Smooth muscle cell (in vitro differentiated cells): ENCODE measurements around the gene SLC12A8. TPM values are rescaled to one million over a fixed set of nuclear protein-coding genes. Genes with fewer than 3 reads are reported as not detected.

Source experiments
- DNase-seq: peaks from one replicate; lab custom pipeline; 2025; ENCODE audit not compliant: unreplicated experiment; lab: John Stamatoyannopoulos, UW
- H2AFZ ChIP-seq: fragments of 200-600 bp; sonication (generic); 2 replicates; pipeline ENCODE4 v1.6.0; 2016; ENCODE audit warnings: antibody characterized with exemption, low read depth, mild to moderate bottlenecking
- H3F3A ChIP-seq: fragments of 200-600 bp; sonication (generic); 2 replicates; pipeline ENCODE4 v1.6.0; 2017; ENCODE audit warnings: antibody characterized with exemption, low read depth
- H3K27ac ChIP-seq: fragments of 200-600 bp; sonication (generic); 2 replicates; pipeline ENCODE4 v1.5.1; 2016; ENCODE audit warnings: low read depth, mild to moderate bottlenecking
- H3K27me3 ChIP-seq: fragments of 200-600 bp; sonication (generic); 2 replicates; pipeline ENCODE4 v1.6.1; 2016; ENCODE audit warnings: low read depth, mild to moderate bottlenecking
- H3K36me3 ChIP-seq: fragments of 200-600 bp; sonication (generic); 2 replicates; pipeline ENCODE4 v1.5.1; 2016; ENCODE audit warnings: low read depth
- H3K4me1 ChIP-seq: fragments of 200-600 bp; sonication (generic); 2 replicates; pipeline ENCODE4 v1.5.1; 2016; ENCODE audit warnings: low read depth
- H3K4me2 ChIP-seq: fragments of 200-600 bp; sonication (generic); 2 replicates; pipeline ENCODE4 v1.6.0; 2016; ENCODE audit warnings: mild to moderate bottlenecking
- H3K4me3 ChIP-seq: fragments of 200-600 bp; sonication (generic); 2 replicates; pipeline ENCODE4 v1.5.1; 2016; ENCODE audit warnings: mild to moderate bottlenecking
- H3K79me2 ChIP-seq: fragments of 200-600 bp; sonication (generic); 2 replicates; pipeline ENCODE4 v1.6.0; 2016; ENCODE audit warnings: low read depth, mild to moderate bottlenecking
- H3K9ac ChIP-seq: fragments of 200-600 bp; sonication (generic); 2 replicates; pipeline ENCODE4 v1.6.0; 2016; ENCODE audit warnings: low read depth
- H3K9me3 ChIP-seq: fragments of 200-600 bp; sonication (generic); replicated peaks from 2 replicates; pipeline ENCODE4 v1.5.1; 2016; ENCODE audit warnings: low read depth
- H4K20me1 ChIP-seq: fragments of 200-600 bp; sonication (generic); 2 replicates; pipeline ENCODE4 v1.6.0; 2016; ENCODE audit warnings: low read depth
- CTCF ChIP-seq: fragments of 200-600 bp; sonication (generic); IDR thresholded peaks from 2 replicates; pipeline ENCODE4 v1.5.1; 2017; ENCODE audit warnings: borderline replicate concordance, mild to moderate bottlenecking, antibody characterized with exemption; ENCODE audit not compliant: insufficient read depth, poor library complexity, severe bottlenecking
- WGBS: methylation state at CpG from one replicate; pipeline ENCODE4 v1.1.7; 2016; ENCODE audit warnings: low lambda C conversion rate; 5-methylcytosine and 5-hydroxymethylcytosine counted together
- polyA plus RNA-seq: library from polyadenylated mRNA; unstranded; fragments of >200 nt; fragmentation: Nextera tagmentation; extraction: Ambion mirVana; gene quantifications from 2 replicates; pipeline ENCODE4 v1.2.1, GENCODE V29; 2016
- total RNA-seq: library from RNA; depleted of rRNA; stranded (reverse); fragments of >200 nt; gene quantifications from 2 replicates; pipeline ENCODE4 v1.2.3, GENCODE V29; 2014

The SLC12A8 gene
- total and polyA plus RNA-seq, 2 experiments from 2014 or later: 28.5 to 54.3 TPM

- Histone ChIP-seq H3K27ac (no peak overlapping the region), H3K9me3 (peaks cover 4% of the 10 kb centered on the region), H3K4me3 (no peak overlapping the region), H3K79me2 (no peaks in the 10 kb centered on the region), H3K4me2 (no peak overlapping the region), H3K36me3 (peaks cover 3% of the 10 kb centered on the region), H3F3A (no peaks in the 10 kb centered on the region), H2AFZ (no peak overlapping the region), H3K4me1 (no peaks in the 10 kb centered on the region), H4K20me1 (no peaks in the 10 kb centered on the region), H3K9ac (no peak overlapping the region), H3K27me3 (no peaks in the 10 kb centered on the region)
- TF ChIP-seq CTCF: no peak
- no peak for DNase-seq
- 89% methylated on average over 7 of the region's 7 CpGs for WGBS
These were observed 37.1 kb downstream of the SLC12A8 start for GRCh38 chr3:125175295-125176078.

- no peaks in the 10 kb centered on the region for H3K4me1 ChIP-seq
- H3F3A ChIP-seq: no peaks in the 10 kb centered on the region
- H3K4me3 ChIP-seq: no peak overlapping the region
- peaks cover 3% of the 10 kb centered on the region for H3K36me3 ChIP-seq
- no peak for DNase-seq
- H3K9ac ChIP-seq: no peak overlapping the region
- peaks cover 4% of the 10 kb centered on the region for H3K9me3 ChIP-seq
- no peaks in the 10 kb centered on the region for H3K79me2 ChIP-seq
- no peak overlapping the region for H3K4me2 ChIP-seq
- no peak for TF ChIP-seq CTCF
- 85% methylated on average over 2 of the region's 2 CpGs for WGBS
- H4K20me1 ChIP-seq: no peaks in the 10 kb centered on the region
- H3K27me3 ChIP-seq: no peaks in the 10 kb centered on the region
- H3K27ac ChIP-seq: no peak overlapping the region
- H2AFZ ChIP-seq: no peak overlapping the region
These were observed 40.2 kb downstream of the SLC12A8 start for GRCh38 chr3:125172346-125172745.

GRCh38 chr3:125168711-125169393, 43.7 kb downstream of the SLC12A8 start:
- no peaks in the 10 kb centered on the region for H3K9me3 ChIP-seq
- H3K9ac ChIP-seq: no peak overlapping the region
- no peaks in the 10 kb centered on the region for H3F3A ChIP-seq
- H3K4me1 ChIP-seq: no peaks in the 10 kb centered on the region
- H4K20me1 ChIP-seq: no peaks in the 10 kb centered on the region
- no peaks in the 10 kb centered on the region for H3K79me2 ChIP-seq
- WGBS: 86% methylated on average over 4 of the region's 4 CpGs
- H3K27ac ChIP-seq: no peak overlapping the region
- H3K4me3 ChIP-seq: no peak overlapping the region
- H3K27me3 ChIP-seq: no peaks in the 10 kb centered on the region
- no peak for DNase-seq
- no peak overlapping the region for H2AFZ ChIP-seq
- H3K36me3 ChIP-seq: no peaks in the 10 kb centered on the region
- no peak for TF ChIP-seq CTCF
- no peak overlapping the region for H3K4me2 ChIP-seq
